Skeletal muscle satellite cell (primary cell): ENCODE measurements around the gene ZNF516.

Source experiments
- H3K27me3 ChIP-seq: 2 replicates; pipeline ENCODE4 v1.7.0; 2013; ENCODE audit warnings: low read length; ENCODE audit not compliant: control insufficient read depth, insufficient read depth
- H3K36me3 ChIP-seq: 2 replicates; pipeline ENCODE4 v1.7.0; 2013; ENCODE audit warnings: mild to moderate bottlenecking, control low read depth, low read length; ENCODE audit not compliant: insufficient read depth
- H3K4me1 ChIP-seq: 2 replicates; pipeline ENCODE4 v1.7.0; 2013; ENCODE audit warnings: low read length; ENCODE audit not compliant: control insufficient read depth, insufficient read depth
- H3K4me2 ChIP-seq: 2 replicates; pipeline ENCODE4 v1.7.0; 2013; ENCODE audit warnings: mild to moderate bottlenecking, low read length
- H3K4me3 ChIP-seq: 2 replicates; pipeline ENCODE4 v1.7.0; 2013; ENCODE audit warnings: low read length
- H3K9ac ChIP-seq: 2 replicates; pipeline ENCODE4 v1.7.0; 2013; ENCODE audit warnings: mild to moderate bottlenecking, low read depth, low read length, moderate library complexity
- H3K9me3 ChIP-seq: replicated peaks from 2 replicates; pipeline ENCODE4 v1.7.0; 2013; ENCODE audit warnings: mild to moderate bottlenecking, control low read depth, low read length

ZNF516 gene

GRCh38 chr18:76376668-76377358, 118.2 kb downstream of the ZNF516 start:
- no peak overlapping the region for H3K4me2 ChIP-seq
- no peaks in the 10 kb centered on the region for H3K9me3 ChIP-seq
- no peaks in the 10 kb centered on the region for H3K27me3 ChIP-seq
- H3K4me3 ChIP-seq, result no peak overlapping the region
- peaks cover 7% of the 10 kb centered on the region for H3K4me1 ChIP-seq
- peaks cover 24% of the 10 kb centered on the region for H3K36me3 ChIP-seq
- no peak overlapping the region for H3K9ac ChIP-seq

- peaks cover 24% of the 10 kb centered on the region for H3K36me3 ChIP-seq
- H3K9me3 ChIP-seq, result no peaks in the 10 kb centered on the region
- no peak overlapping the region for H3K9ac ChIP-seq
- no peaks in the 10 kb centered on the region for H3K27me3 ChIP-seq
- H3K4me2 ChIP-seq, result no peak overlapping the region
- no peak overlapping the region for H3K4me3 ChIP-seq
- peaks cover 7% of the 10 kb centered on the region for H3K4me1 ChIP-seq
Observed at GRCh38 chr18:76376225-76376624, 118.8 kb downstream of the ZNF516 start.

GRCh38 chr18:76374330-76375281, 120.4 kb downstream of the ZNF516 start:
- peaks cover 32% of the 10 kb centered on the region for H3K36me3 ChIP-seq
- no peak overlapping the region for H3K4me3 ChIP-seq
- H3K9ac ChIP-seq, result no peak overlapping the region
- no peaks in the 10 kb centered on the region for H3K27me3 ChIP-seq
- H3K4me1 ChIP-seq, result peaks cover 7% of the 10 kb centered on the region
- no peak overlapping the region for H3K4me2 ChIP-seq
- no peaks in the 10 kb centered on the region for H3K9me3 ChIP-seq

GRCh38 chr18:76373297-76373696, 121.7 kb downstream of the ZNF516 start:
- no peak overlapping the region for H3K9ac ChIP-seq
- no peak overlapping the region for H3K4me3 ChIP-seq
- peaks cover 25% of the 10 kb centered on the region for H3K36me3 ChIP-seq
- H3K4me1 ChIP-seq, result peaks cover 7% of the 10 kb centered on the region
- H3K4me2 ChIP-seq, result no peak overlapping the region
- H3K27me3 ChIP-seq, result no peaks in the 10 kb centered on the region
- H3K9me3 ChIP-seq, result no peaks in the 10 kb centered on the region

GRCh38 chr18:76371301-76372203, 123.5 kb downstream of the ZNF516 start:
- Histone ChIP-seq H3K36me3 (peaks cover 21% of the 10 kb centered on the region), H3K27me3 (no peaks in the 10 kb centered on the region), H3K4me1 (peaks cover 4% of the 10 kb centered on the region), H3K9me3 (no peaks in the 10 kb centered on the region), H3K4me2 (no peak overlapping the region), H3K9ac (no peak overlapping the region), H3K4me3 (no peak overlapping the region)

GRCh38 chr18:76370686-76371085, 124.4 kb downstream of the ZNF516 start:
- H3K27me3 ChIP-seq, result no peaks in the 10 kb centered on the region
- no peaks in the 10 kb centered on the region for H3K4me1 ChIP-seq
- no peak overlapping the region for H3K4me3 ChIP-seq
- H3K4me2 ChIP-seq, result no peak overlapping the region
- no peak overlapping the region for H3K9ac ChIP-seq
- peaks cover 22% of the 10 kb centered on the region for H3K36me3 ChIP-seq
- no peaks in the 10 kb centered on the region for H3K9me3 ChIP-seq

- no peaks in the 10 kb centered on the region for H3K27me3 ChIP-seq
- no peaks in the 10 kb centered on the region for H3K4me1 ChIP-seq
- H3K9ac ChIP-seq, result no peak overlapping the region
- H3K4me3 ChIP-seq, result no peak overlapping the region
- H3K9me3 ChIP-seq, result no peaks in the 10 kb centered on the region
- no peak overlapping the region for H3K4me2 ChIP-seq
- peaks cover 24% of the 10 kb centered on the region for H3K36me3 ChIP-seq
Observed at GRCh38 chr18:76370201-76370600, 124.8 kb downstream of the ZNF516 start.

- H3K4me3 ChIP-seq, result no peak overlapping the region
- H3K9me3 ChIP-seq, result no peaks in the 10 kb centered on the region
- H3K36me3 ChIP-seq, result peaks cover 24% of the 10 kb centered on the region
- no peaks in the 10 kb centered on the region for H3K27me3 ChIP-seq
- H3K4me1 ChIP-seq, result no peaks in the 10 kb centered on the region
- H3K4me2 ChIP-seq, result no peak overlapping the region
- no peak overlapping the region for H3K9ac ChIP-seq
Observed at GRCh38 chr18:76369791-76370190, 125.3 kb downstream of the ZNF516 start.

GRCh38 chr18:76368976-76369375, 126.1 kb downstream of the ZNF516 start:
- Histone ChIP-seq H3K9me3 (no peaks in the 10 kb centered on the region), H3K27me3 (no peaks in the 10 kb centered on the region), H3K9ac (no peak overlapping the region), H3K36me3 (peaks cover 24% of the 10 kb centered on the region), H3K4me1 (peaks cover under 1% of the 10 kb centered on the region), H3K4me2 (no peak overlapping the region), H3K4me3 (no peak overlapping the region)

GRCh38 chr18:76368271-76368670, 126.8 kb downstream of the ZNF516 start:
- Histone ChIP-seq H3K9ac (no peak overlapping the region), H3K4me3 (no peak overlapping the region), H3K4me2 (no peak overlapping the region), H3K36me3 (peaks cover 24% of the 10 kb centered on the region), H3K4me1 (peaks cover 7% of the 10 kb centered on the region), H3K27me3 (no peaks in the 10 kb centered on the region), H3K9me3 (no peaks in the 10 kb centered on the region)
